Measurements from ENCODE around the gene CCNY. TPM values are rescaled to one million over a fixed set of nuclear protein-coding genes. Genes with fewer than 3 reads are reported as not detected.

The CCNY gene
- total RNA-seq, 6 experiments from 2014 or later = 22.4 to 49.2 (median 41.4) TPM

DNA sequence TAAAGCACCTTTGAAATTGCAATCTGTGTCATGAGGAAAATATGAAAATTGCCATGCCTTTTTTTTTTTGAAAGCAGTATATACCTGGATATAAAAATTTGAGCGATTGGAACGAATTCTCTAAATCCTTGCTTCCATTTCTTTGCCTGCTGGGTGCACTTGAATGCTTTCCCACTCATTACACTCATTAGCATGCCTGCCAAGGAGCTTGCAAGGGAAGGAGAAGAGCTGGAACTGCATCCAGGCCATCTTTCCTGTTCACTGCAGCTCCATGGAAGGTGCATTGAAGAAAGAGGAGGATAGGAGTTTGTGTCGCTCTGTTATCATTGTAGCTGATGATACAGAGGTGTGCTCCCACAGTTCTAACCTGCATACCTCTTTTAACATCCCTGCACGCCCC is 166.4 kb downstream of the CCNY start:
- no peaks in the 10 kb centered on the region for H3K9me3 ChIP-seq
- no peaks in the 10 kb centered on the region for H3K36me3 ChIP-seq
- no peak for ATAC-seq
- H3K4me3 ChIP-seq = no peak overlapping the region
- H3K27ac ChIP-seq = no peak overlapping the region
- TF ChIP-seq POLR2A (IDR thresholded peaks at IDR 0.05) = no peak
- TF ChIP-seq, protein P1, sequence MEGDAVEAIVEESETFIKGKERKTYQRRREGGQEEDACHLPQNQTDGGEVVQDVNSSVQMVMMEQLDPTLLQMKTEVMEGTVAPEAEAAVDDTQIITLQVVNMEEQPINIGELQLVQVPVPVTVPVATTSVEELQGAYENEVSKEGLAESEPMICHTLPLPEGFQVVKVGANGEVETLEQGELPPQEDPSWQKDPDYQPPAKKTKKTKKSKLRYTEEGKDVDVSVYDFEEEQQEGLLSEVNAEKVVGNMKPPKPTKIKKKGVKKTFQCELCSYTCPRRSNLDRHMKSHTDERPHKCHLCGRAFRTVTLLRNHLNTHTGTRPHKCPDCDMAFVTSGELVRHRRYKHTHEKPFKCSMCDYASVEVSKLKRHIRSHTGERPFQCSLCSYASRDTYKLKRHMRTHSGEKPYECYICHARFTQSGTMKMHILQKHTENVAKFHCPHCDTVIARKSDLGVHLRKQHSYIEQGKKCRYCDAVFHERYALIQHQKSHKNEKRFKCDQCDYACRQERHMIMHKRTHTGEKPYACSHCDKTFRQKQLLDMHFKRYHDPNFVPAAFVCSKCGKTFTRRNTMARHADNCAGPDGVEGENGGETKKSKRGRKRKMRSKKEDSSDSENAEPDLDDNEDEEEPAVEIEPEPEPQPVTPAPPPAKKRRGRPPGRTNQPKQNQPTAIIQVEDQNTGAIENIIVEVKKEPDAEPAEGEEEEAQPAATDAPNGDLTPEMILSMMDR (IDR thresholded peaks at IDR 0.05) = no peak
- peaks cover 0 to 7% (median 0%) of the 10 kb centered on the region in 4 donors for H3K4me1 ChIP-seq
- DNase-seq = no peak
- intact Hi-C loops (cut with DNase I) = no loop called here
- no peaks in the 10 kb centered on the region for H3K27me3 ChIP-seq
- WGBS (ENCODE audit: insufficient coverage, low coverage, low lambda C conversion rate, missing lambda C conversion rate) = 93% methylated on average over 4 of the region's 4 CpGs

GRCh38 chr10:35503578-35503977 is 167.3 kb downstream of the CCNY start:
- no peaks in the 10 kb centered on the region for H3K27me3 ChIP-seq
- ATAC-seq = no peak
- intact Hi-C loops (cut with DNase I) = no loop called here
- TF ChIP-seq POLR2A (IDR thresholded peaks at IDR 0.05) = no peak
- TF ChIP-seq, protein P1 (IDR thresholded peaks at IDR 0.05) = no peak
- H3K27ac ChIP-seq = no peak overlapping the region
- no peaks in the 10 kb centered on the region for H3K36me3 ChIP-seq
- H3K4me1 ChIP-seq = peaks cover 0 to 7% (median 0%) of the 10 kb centered on the region in 4 donors
- H3K4me3 ChIP-seq = no peak overlapping the region
- no peak for DNase-seq
- no peaks in the 10 kb centered on the region for H3K9me3 ChIP-seq
- 68% methylated on average over 5 of the region's 5 CpGs for WGBS (ENCODE audit: insufficient coverage, low coverage, low lambda C conversion rate, missing lambda C conversion rate)

- intact Hi-C loops (cut with DNase I) = no loop called here
- Histone ChIP-seq H3K27me3 (no peaks in the 10 kb centered on the region), H3K27ac (no peak overlapping the region), H3K36me3 (no peaks in the 10 kb centered on the region), H3K4me3 (no peak overlapping the region), H3K4me1 (peaks cover 0 to 7% (median 0%) of the 10 kb centered on the region in 4 donors), H3K9me3 (no peaks in the 10 kb centered on the region)
- 91% methylated on average over 1 of the region's 1 CpG for WGBS (ENCODE audit: insufficient coverage, low coverage, low lambda C conversion rate, missing lambda C conversion rate)
- DNase-seq (no peak), ATAC-seq (no peak)
- no peak for TF ChIP-seq POLR2A (IDR thresholded peaks at IDR 0.05)
- TF ChIP-seq, protein P1 (IDR thresholded peaks at IDR 0.05) = no peak
Measured at GRCh38 chr10:35504132-35504531, 167.8 kb downstream of the CCNY start.

GRCh38 chr10:35505241-35505873 is 169.0 kb downstream of the CCNY start:
- Histone ChIP-seq H3K4me3 (no peak overlapping the region), H3K9me3 (no peaks in the 10 kb centered on the region), H3K36me3 (no peaks in the 10 kb centered on the region), H3K27me3 (no peaks in the 10 kb centered on the region), H3K4me1 (peaks cover 0 to 7% (median 0%) of the 10 kb centered on the region in 4 donors), H3K27ac (no peak overlapping the region)
- TF ChIP-seq, protein P1 (IDR thresholded peaks at IDR 0.05) = no peak
- intact Hi-C loops (cut with DNase I) = no loop called here
- peak in 1 of 4 donors; percentile 35 for ATAC-seq
- 58% methylated on average over 3 of the region's 3 CpGs for WGBS (ENCODE audit: insufficient coverage, low coverage, low lambda C conversion rate, missing lambda C conversion rate)
- DNase-seq = no peak
